Amniotic epithelial cell (primary cell): ENCODE measurements around the gene C1orf21.
A peak's percentile ranks its signal among the peaks of the same experiment; 100 is the strongest.

Experiments used
- DNase-seq: peaks from one replicate; pipeline ENCODE4 v3.0.0-alpha.2; 2010; ENCODE audit warnings: low read depth

Gene C1orf21

GRCh38 chr1:184449916-184450315, 63.1 kb downstream of the C1orf21 start:
- DNase-seq, result no peak

- no peak for DNase-seq
Observed at GRCh38 chr1:184455786-184456185, 69.0 kb downstream of the C1orf21 start.

- no peak for DNase-seq
Observed at GRCh38 chr1:184456189-184456588, 69.4 kb downstream of the C1orf21 start.

GRCh38 chr1:184457500-184457899, 70.7 kb downstream of the C1orf21 start:
- peak; percentile 29 for DNase-seq

- peak; percentile 20 for DNase-seq
Observed at GRCh38 chr1:184461321-184461720, 74.5 kb downstream of the C1orf21 start.

- no peak for DNase-seq
Observed at GRCh38 chr1:184462155-184462554, 75.3 kb downstream of the C1orf21 start.

GRCh38 chr1:184462990-184463389, 76.2 kb downstream of the C1orf21 start:
- DNase-seq, result no peak

- DNase-seq, result no peak
Observed at GRCh38 chr1:184463680-184464079, 76.9 kb downstream of the C1orf21 start.

- DNase-seq, result no peak
Observed at GRCh38 chr1:184464757-184465156, 77.9 kb downstream of the C1orf21 start.

- DNase-seq, result no peak
Observed at GRCh38 chr1:184465489-184466146, 78.8 kb downstream of the C1orf21 start.

GRCh38 chr1:184467295-184467694, 80.5 kb downstream of the C1orf21 start:
- no peak for DNase-seq

- DNase-seq, result no peak
Observed at GRCh38 chr1:184469396-184469795, 82.6 kb downstream of the C1orf21 start.

- no peak for DNase-seq
Observed at GRCh38 chr1:184471686-184472085, 84.9 kb downstream of the C1orf21 start.

- DNase-seq, result no peak
Observed at GRCh38 chr1:184472136-184472535, 85.3 kb downstream of the C1orf21 start.

GRCh38 chr1:184473176-184473966, 86.5 kb downstream of the C1orf21 start:
- DNase-seq, result no peak

GRCh38 chr1:184476187-184476586, 89.4 kb downstream of the C1orf21 start:
- peak; percentile 67 for DNase-seq

- no peak for DNase-seq
Observed at GRCh38 chr1:184479435-184480167, 92.8 kb downstream of the C1orf21 start.

GRCh38 chr1:184480736-184481135, 93.9 kb downstream of the C1orf21 start:
- DNase-seq, result no peak

GRCh38 chr1:184482136-184482535, 95.3 kb downstream of the C1orf21 start:
- DNase-seq, result no peak

- peak; percentile 81 for DNase-seq
Observed at GRCh38 chr1:184483101-184483683, 96.4 kb downstream of the C1orf21 start.

GRCh38 chr1:184485751-184486723, 99.2 kb downstream of the C1orf21 start:
- DNase-seq, result peak; percentile 32
